ENCODE data around the gene ARHGAP24. TPM values are rescaled to one million over a fixed set of nuclear protein-coding genes. Genes with fewer than 3 reads are reported as not detected.

The ARHGAP24 gene
- total and polyA plus RNA-seq, 2 of the 13 experiments (the other 11 are each of a cell fraction or from before 2014, with no cell fraction given) = 0.07 to 0.55 TPM

DNA sequence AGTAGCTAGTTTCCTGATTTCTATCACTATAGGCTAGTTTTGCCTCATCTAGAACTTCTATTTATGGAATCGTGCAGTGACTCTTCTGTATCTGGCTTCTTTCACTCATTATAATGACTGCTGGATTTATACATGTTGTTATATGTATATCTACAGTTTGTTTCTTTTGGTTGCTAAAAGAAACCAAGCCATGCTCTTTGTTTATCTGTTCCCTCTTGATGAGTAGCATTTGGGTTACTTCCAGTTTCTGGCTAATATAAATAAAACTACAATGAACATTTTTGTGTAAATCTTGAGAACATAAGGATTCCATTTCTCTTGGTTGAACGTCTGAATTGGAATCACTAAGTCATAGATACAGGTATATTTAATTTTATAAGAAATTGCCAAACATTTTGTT, 73.9 kb downstream of the ARHGAP24 start:
- no peak for FAIRE-seq
- no peak overlapping the region for H3K27ac ChIP-seq (ENCODE audit: extremely low read length, insufficient read depth, low read length)
- TF ChIP-seq ZFP36L1 (CRISPR knock-in tag; IDR thresholded peaks at IDR 0.05) = no peak
- no peak for TF ChIP-seq NFATC3 (CRISPR knock-in tag; IDR thresholded peaks at IDR 0.05)
- no peak for TF ChIP-seq MAFK (conservative IDR thresholded peaks at IDR 0.05 in 1 of 2, IDR thresholded peaks at IDR 0.05 in 1 of 2; ENCODE audit: low read length in 2 of 2)
- TF ChIP-seq, protein P1, sequence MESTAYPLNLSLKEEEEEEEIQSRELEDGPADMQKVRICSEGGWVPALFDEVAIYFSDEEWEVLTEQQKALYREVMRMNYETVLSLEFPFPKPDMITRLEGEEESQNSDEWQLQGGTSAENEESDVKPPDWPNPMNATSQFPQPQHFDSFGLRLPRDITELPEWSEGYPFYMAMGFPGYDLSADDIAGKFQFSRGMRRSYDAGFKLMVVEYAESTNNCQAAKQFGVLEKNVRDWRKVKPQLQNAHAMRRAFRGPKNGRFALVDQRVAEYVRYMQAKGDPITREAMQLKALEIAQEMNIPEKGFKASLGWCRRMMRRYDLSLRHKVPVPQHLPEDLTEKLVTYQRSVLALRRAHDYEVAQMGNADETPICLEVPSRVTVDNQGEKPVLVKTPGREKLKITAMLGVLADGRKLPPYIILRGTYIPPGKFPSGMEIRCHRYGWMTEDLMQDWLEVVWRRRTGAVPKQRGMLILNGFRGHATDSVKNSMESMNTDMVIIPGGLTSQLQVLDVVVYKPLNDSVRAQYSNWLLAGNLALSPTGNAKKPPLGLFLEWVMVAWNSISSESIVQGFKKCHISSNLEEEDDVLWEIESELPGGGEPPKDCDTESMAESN (CRISPR knock-in tag; conservative IDR thresholded peaks at IDR 0.05) = no peak
- TF ChIP-seq, protein P2, sequence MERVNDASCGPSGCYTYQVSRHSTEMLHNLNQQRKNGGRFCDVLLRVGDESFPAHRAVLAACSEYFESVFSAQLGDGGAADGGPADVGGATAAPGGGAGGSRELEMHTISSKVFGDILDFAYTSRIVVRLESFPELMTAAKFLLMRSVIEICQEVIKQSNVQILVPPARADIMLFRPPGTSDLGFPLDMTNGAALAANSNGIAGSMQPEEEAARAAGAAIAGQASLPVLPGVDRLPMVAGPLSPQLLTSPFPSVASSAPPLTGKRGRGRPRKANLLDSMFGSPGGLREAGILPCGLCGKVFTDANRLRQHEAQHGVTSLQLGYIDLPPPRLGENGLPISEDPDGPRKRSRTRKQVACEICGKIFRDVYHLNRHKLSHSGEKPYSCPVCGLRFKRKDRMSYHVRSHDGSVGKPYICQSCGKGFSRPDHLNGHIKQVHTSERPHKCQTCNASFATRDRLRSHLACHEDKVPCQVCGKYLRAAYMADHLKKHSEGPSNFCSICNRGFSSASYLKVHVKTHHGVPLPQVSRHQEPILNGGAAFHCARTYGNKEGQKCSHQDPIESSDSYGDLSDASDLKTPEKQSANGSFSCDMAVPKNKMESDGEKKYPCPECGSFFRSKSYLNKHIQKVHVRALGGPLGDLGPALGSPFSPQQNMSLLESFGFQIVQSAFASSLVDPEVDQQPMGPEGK (CRISPR knock-in tag; IDR thresholded peaks at IDR 0.05) = no peak
- TF ChIP-seq, protein P3, sequence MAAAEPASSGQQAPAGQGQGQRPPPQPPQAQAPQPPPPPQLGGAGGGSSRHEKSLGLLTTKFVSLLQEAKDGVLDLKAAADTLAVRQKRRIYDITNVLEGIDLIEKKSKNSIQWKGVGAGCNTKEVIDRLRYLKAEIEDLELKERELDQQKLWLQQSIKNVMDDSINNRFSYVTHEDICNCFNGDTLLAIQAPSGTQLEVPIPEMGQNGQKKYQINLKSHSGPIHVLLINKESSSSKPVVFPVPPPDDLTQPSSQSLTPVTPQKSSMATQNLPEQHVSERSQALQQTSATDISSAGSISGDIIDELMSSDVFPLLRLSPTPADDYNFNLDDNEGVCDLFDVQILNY (CRISPR knock-in tag; conservative IDR thresholded peaks at IDR 0.05) = no peak
- TF ChIP-seq, protein P4, sequence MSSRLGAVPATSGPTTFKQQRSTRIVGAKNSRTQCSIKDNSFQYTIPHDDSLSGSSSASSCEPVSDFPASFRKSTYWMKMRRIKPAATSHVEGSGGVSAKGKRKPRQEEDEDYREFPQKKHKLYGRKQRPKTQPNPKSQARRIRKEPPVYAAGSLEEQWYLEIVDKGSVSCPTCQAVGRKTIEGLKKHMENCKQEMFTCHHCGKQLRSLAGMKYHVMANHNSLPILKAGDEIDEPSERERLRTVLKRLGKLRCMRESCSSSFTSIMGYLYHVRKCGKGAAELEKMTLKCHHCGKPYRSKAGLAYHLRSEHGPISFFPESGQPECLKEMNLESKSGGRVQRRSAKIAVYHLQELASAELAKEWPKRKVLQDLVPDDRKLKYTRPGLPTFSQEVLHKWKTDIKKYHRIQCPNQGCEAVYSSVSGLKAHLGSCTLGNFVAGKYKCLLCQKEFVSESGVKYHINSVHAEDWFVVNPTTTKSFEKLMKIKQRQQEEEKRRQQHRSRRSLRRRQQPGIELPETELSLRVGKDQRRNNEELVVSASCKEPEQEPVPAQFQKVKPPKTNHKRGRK (CRISPR knock-in tag; IDR thresholded peaks at IDR 0.05) = no peak
- no peak for TF ChIP-seq ZNF33A (CRISPR knock-in tag; IDR thresholded peaks at IDR 0.05; ENCODE audit: borderline replicate concordance)
- TF ChIP-seq, protein P5, sequence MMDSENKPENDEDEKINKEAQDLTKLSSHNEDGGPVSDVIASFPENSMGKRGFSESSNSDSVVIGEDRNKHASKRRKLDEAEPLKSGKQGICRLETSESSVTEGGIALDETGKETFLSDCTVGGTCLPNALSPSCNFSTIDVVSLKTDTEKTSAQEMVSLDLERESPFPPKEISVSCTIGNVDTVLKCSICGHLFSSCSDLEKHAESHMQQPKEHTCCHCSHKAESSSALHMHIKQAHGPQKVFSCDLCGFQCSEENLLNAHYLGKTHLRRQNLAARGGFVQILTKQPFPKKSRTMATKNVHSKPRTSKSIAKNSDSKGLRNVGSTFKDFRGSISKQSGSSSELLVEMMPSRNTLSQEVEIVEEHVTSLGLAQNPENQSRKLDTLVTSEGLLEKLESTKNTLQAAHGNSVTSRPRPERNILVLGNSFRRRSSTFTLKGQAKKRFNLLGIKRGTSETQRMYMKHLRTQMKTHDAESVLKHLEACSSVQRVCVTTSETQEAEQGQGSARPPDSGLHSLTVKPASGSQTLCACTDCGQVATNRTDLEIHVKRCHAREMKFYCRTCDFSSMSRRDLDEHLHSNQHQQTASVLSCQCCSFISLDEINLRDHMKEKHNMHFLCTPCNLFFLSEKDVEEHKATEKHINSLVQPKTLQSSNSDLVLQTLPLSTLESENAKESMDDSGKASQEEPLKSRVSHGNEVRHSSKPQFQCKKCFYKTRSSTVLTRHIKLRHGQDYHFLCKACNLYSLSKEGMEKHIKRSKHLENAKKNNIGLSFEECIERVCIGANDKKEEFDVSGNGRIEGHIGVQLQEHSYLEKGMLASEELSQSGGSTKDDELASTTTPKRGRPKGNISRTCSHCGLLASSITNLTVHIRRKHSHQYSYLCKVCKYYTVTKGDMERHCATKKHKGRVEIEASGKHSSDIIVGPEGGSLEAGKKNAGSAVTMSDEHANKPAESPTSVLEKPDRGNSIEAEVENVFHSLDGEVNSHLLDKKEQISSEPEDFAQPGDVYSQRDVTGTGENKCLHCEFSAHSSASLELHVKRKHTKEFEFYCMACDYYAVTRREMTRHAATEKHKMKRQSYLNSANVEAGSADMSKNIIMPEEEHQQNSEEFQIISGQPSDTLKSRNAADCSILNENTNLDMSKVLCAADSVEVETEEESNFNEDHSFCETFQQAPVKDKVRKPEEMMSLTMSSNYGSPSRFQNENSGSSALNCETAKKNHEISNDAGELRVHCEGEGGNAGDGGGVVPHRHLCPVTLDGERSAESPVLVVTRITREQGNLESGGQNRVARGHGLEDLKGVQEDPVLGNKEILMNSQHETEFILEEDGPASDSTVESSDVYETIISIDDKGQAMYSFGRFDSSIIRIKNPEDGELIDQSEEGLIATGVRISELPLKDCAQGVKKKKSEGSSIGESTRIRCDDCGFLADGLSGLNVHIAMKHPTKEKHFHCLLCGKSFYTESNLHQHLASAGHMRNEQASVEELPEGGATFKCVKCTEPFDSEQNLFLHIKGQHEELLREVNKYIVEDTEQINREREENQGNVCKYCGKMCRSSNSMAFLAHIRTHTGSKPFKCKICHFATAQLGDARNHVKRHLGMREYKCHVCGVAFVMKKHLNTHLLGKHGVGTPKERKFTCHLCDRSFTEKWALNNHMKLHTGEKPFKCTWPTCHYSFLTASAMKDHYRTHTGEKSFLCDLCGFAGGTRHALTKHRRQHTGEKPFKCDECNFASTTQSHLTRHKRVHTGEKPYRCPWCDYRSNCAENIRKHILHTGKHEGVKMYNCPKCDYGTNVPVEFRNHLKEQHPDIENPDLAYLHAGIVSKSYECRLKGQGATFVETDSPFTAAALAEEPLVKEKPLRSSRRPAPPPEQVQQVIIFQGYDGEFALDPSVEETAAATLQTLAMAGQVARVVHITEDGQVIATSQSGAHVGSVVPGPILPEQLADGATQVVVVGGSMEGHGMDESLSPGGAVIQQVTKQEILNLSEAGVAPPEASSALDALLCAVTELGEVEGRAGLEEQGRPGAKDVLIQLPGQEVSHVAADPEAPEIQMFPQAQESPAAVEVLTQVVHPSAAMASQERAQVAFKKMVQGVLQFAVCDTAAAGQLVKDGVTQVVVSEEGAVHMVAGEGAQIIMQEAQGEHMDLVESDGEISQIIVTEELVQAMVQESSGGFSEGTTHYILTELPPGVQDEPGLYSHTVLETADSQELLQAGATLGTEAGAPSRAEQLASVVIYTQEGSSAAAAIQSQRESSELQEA (CRISPR knock-in tag; IDR thresholded peaks at IDR 0.05; ENCODE audit: not compliant biosample characterization) = no peak

More for the DNA sequence above, 73.9 kb downstream of the ARHGAP24 start:
- Histone ChIP-seq H3K79me2 (ENCODE audit: insufficient read depth, low read length) (no peaks in the 10 kb centered on the region), H3K4me3 (replicated peaks in 1 of 3; ENCODE audit: insufficient read depth in 1 of 3, low read depth in 2 of 3, low read length in 3 of 3) (no peak overlapping the region), H3K4me1 (ENCODE audit: insufficient read depth, low read length) (no peaks in the 10 kb centered on the region), H3K27me3 (ENCODE audit: control insufficient read depth in 1 of 2, insufficient read depth in 2 of 2, low read length in 2 of 2) (no peaks in the 10 kb centered on the region), H3K9ac (ENCODE audit: insufficient read depth, low read depth, low read length) (no peak overlapping the region), H3K9me3 (ENCODE audit: low read length) (peaks cover 4% of the 10 kb centered on the region), H2AFZ (ENCODE audit: low read length) (no peak overlapping the region), H4K20me1 (ENCODE audit: insufficient read depth, low read length) (no peaks in the 10 kb centered on the region), H3K4me2 (ENCODE audit: low read depth, low read length) (no peak overlapping the region), H3K36me3 (replicated peaks in 1 of 2; ENCODE audit: control insufficient read depth in 1 of 2, insufficient read depth in 2 of 2, low read length in 2 of 2) (no peaks in the 10 kb centered on the region)
- WGBS (ENCODE audit: low lambda C conversion rate) = 4% methylated on average over 2 of the region's 2 CpGs
- no peak for ATAC-seq
- POLR2A ChIA-PET = no interaction called here
- in situ Hi-C loops (cut with HindIII; ENCODE audit: extremely low pct_ligation_motif_present, low pct_unique_long_range_greater_than_20kb) (no loop called here), intact Hi-C loops (cut with micrococcal nuclease; ENCODE audit: unreplicated experiment) (no loop called here)
- BruUV-seq (replicated peaks) = no TSS peak
- DNase-seq (ENCODE audit: low spot score) = no peak
- CTCF ChIA-PET (ENCODE audit: low intra/inter-chr PET ratio, low total read pairs) = no interaction called here

Data from HepG2 (cell line).